HT1080 (cell line): Measurements from ENCODE around the gene APH1A. TPM values are rescaled to one million over a fixed set of nuclear protein-coding genes. Genes with fewer than 3 reads are reported as not detected.
"Not testable (repeated sequence)": the region's sequence is repeated elsewhere in the genome, so short reads cannot be mapped to it uniquely, and the experiment has no call there.

Experiments
- DNase-seq: peaks from one replicate; pipeline ENCODE4 v3.0.0-alpha.2; 2015; ENCODE audit warnings: low read depth
- polyA plus RNA-seq, 2 experiments: library from polyadenylated mRNA; depleted of rRNA; stranded (reverse); fragments of >200 nt; gene quantifications; 2 replicates each; pipeline ENCODE4 v1.2.3, GENCODE V29; 2015
- total RNA-seq: library from RNA; depleted of rRNA; stranded (reverse); fragments of >200 nt; shearing (Covaris generic); gene quantifications from 2 replicates; pipeline ENCODE4 v1.2.3, GENCODE V29; 2014; rRNA removed

Gene APH1A
- 134 and 160 TPM in 2 replicates for total RNA-seq
- 126 and 132 TPM in 2 replicates for polyA plus RNA-seq (2015; cell fraction: cytosol; rRNA removed)
- 81.9 and 82.2 TPM in 2 replicates for polyA plus RNA-seq (2015; cell fraction: nucleus; rRNA removed)

GRCh38 chr1:150268705-150269403 lies at the start of gene APH1A:
Gene APH1A (minus strand): TSS chr1:150269016. CDS start chr1:150268810, 206 bp downstream.
- DNase-seq = peak; percentile 94

- DNase-seq = not testable (repeated sequence)
Measured at GRCh38 chr1:150314691-150315090, 45.9 kb upstream of the APH1A start.

- no peak for DNase-seq
Measured at GRCh38 chr1:150311762-150312161, 42.9 kb upstream of the APH1A start.

GRCh38 chr1:150309758-150310508 lies 41.1 kb upstream of the APH1A start:
- DNase-seq = no peak

GRCh38 chr1:150308585-150308984 lies 39.8 kb upstream of the APH1A start:
- not testable (repeated sequence) for DNase-seq

GRCh38 chr1:150302902-150303301 lies 34.1 kb upstream of the APH1A start:
- DNase-seq = no peak

GRCh38 chr1:150302338-150302737 lies 33.5 kb upstream of the APH1A start:
- DNase-seq = no peak

GRCh38 chr1:150299716-150300115 lies 30.9 kb upstream of the APH1A start:
- no peak for DNase-seq

GRCh38 chr1:150295476-150295875 lies 26.7 kb upstream of the APH1A start:
- DNase-seq = peak; percentile 46

GRCh38 chr1:150293433-150294253 lies 24.8 kb upstream of the APH1A start, which contains the start of gene MRPS21:
Gene MRPS21 (plus strand): TSS chr1:150293861. CDS start chr1:150294367, 506 bp downstream.
- DNase-seq = peak; percentile 91

GRCh38 chr1:150288822-150289221 lies 20.0 kb upstream of the APH1A start:
- DNase-seq = no peak

- no peak for DNase-seq
Measured at GRCh38 chr1:150288382-150288781, 19.6 kb upstream of the APH1A start.

GRCh38 chr1:150283260-150283659 lies 14.4 kb upstream of the APH1A start:
- DNase-seq = no peak

GRCh38 chr1:150282558-150282958 lies 13.7 kb upstream of the APH1A start:
- no peak for DNase-seq

GRCh38 chr1:150281758-150282557 lies 13.1 kb upstream of the APH1A start, which contains the start of gene CIART:
Gene CIART (plus strand): TSS chr1:150282554. CDS start chr1:150283268, 714 bp downstream.
- peak; percentile 99 for DNase-seq

- peak; percentile 71 for DNase-seq
Measured at GRCh38 chr1:150281221-150281757, 12.5 kb upstream of the APH1A start.

- no peak for DNase-seq
Measured at GRCh38 chr1:150280138-150280707, 11.4 kb upstream of the APH1A start.

- peak; percentile 44 for DNase-seq
Measured at GRCh38 chr1:150273311-150273710, 4.5 kb upstream of the APH1A start.

GRCh38 chr1:150271291-150271959 lies 2.6 kb upstream of the APH1A start:
- DNase-seq = no peak
